NK-92 treated with Interleukin-12 subunit alpha and Interleukin-12 subunit beta, amount 100 ng/mL, for 24 hours (cell line): Measurements from ENCODE around the gene UPK3A.

Experiments
- DNase-seq: peaks from one replicate; lab custom pipeline; 2025; lab: John Stamatoyannopoulos, UW

UPK3A gene

DNA sequence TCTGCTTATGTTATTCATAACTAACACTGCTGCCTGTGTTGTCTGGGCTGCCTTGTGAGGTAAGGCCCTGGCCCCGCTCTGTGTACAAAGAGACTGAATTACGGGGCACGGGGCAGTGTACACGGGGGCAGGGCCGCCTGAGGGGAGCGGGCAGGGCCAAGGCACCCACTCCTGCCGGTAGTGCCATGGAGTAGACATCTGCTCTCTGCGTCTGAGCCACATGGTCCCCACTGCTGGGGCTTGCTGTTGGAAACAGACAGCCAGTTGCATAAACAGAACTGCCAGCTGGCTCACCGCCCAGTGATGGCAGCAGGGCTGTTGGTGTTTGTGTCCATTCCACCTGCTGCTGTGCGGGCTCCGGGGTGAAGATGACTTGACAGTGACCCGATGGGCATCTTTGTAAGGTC, 44.8 kb downstream of the UPK3A start:
- DNase-seq: no peak

DNA sequence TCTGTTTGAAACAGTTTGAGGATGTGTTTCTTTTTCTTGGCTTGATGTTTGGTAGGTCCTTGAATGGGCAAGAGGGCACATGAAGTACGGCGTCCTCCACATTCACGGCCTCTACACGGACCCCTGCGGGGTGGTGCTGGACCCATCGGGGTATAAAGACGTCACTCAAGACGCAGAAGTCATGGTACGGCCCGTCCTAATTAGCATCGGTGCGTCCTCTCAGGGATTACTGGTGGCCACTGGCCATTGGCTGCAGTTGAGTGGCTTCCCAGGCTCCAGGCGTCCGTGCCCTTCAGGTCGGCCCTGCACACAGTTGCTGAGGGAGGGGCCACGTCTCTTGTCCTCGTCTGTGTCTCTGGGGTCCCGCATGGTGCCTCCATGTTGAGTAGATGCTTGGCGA, 45.8 kb downstream of the UPK3A start:
- DNase-seq: no peak

DNA sequence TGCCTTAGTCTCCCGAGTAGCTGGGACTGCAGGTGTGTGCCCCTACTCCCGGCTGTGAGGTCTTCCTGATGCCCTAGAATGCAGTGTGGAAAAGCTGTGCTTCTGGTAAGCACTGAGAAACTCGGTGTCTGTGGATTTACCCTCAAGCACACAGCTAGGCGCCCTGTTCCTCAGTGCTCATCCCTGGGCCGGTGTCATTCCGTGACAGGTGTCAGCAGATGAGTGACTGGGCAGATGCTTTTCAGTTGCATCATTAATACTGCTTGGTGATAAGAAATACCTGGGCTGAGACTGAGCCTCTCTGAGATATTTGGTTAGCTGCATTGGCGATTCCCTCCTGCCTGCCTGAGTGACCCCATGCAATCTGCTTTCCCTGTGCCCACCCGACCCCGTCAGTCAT, 46.7 kb downstream of the UPK3A start:
- DNase-seq: no peak

DNA sequence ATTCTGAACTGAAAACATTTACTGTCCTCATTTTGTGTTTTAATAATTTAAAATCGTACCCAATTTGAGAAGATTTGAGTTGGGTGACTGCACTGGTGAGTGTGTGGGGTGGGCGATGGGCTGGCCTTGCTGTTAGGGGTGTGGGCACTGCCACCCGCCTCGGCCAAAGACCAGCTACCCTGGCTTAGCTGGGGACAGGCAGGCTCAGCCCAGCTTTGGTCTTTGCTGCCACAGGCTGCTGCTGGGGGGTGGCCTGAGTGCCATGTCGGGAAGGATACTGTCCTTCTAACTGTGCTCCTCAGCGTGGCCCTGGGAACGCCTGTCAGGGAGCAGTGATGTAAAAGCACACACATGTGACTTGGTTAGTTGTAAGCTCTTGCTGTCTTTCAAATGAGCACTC, 47.3 kb downstream of the UPK3A start:
- DNase-seq: no peak

DNA sequence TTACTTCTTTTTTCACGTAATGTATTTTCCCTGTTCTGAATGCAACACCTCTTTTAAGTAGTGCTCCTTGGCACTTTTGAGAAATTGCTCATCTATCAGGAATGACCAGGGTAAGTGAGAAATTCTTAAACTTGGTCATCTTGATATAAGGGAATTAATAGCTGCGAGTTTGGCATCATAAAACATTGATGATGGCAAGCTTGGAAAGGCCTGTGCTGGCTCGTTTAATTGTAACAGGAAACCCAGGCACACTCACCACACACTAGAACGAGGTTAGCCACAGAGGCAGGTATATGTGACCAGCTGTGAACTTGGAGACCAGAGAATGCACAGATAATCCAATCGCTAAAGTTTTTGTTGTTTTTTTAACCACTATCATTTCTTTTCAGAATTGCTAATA, 49.3 kb downstream of the UPK3A start:
- DNase-seq: no peak

DNA sequence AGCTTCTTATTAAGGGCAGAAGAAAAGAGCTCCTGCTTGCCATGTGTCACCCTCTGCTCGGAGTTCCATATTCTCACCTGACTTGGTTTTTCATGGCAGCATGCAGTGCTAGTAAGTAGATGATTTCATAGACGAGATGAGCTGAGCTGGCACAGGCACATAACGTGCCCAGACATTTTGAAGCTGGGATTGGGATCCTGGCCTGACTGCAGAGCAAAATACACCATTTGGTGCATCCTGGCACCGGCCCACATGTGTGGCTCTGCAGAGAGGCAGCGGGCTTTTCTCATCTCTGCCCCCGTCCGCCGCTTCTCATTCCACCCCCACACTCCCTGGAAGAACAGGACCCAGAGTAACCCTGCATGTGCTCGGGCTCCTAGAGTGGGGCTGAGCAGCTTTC, 49.8 kb downstream of the UPK3A start:
- no peak for DNase-seq

DNA sequence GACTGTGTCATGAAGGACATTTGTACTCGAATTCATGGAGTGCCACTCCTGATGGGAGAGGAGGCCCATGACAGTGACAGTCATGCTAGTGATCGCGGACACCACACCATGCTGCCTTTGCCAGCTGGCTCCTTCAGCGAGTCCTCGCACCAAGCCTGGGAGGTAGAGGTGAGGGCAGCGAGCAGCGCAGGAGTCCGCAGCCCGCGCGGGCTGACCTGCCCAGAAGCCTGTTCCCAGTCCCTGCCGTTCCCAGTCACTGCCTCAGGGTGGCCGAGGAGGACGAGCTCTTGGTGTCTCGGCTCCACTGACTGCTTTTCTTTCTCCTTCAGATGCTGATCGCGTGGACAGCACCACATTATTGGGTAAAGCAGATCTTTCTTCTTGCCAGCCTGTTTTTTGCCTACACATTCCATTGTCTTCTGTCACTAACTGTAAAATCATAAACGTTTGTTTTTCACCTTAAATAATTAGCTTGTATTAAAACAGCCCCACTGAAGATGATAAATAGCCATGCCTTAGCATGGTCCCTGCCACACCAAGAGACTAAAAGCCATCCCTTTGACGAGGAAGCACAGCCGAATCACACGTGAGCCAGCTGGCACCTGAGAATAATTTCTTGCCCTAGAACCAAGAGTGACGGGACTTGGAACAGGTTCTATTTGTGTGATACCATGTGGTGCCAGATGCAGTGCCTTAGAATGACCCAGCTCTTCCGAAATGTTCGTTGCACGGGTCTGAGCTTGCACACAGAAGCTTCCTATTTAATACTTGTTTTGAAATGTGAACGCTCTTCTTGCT, 50.5 kb downstream of the UPK3A start:
- DNase-seq: no peak

DNA sequence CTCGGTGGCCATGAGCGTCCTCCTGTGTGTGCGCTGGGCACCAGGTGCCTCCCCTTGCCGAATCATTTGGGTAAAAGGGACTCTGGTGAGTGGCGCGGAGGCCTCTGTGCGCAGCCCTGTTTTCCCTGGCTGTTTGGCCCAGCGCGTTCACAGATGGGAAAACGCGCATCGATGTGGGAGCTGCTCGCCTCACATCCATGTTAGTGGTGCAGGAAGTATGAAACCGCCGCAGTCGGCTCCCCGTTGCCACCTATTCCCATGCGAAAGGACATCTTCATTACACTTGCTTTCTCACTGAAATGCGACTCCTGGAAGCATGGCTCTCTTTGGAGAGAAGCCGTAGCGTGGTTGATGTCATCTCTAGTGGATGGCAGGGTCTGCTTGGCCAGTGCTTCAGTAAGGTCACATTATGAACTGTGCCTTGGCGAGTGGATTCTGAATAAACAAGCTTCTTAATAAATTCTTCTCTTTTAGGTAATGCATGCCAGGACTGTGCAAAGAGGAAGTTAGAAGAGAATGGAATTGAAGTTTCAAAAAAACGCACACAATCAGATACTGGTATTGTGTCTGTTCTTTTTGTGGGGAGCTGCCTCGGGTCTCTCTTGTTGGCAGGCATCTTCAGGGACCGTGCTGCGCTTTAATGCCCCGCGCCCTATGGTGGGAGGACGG, 51.2 kb downstream of the UPK3A start:
- no peak for DNase-seq

DNA sequence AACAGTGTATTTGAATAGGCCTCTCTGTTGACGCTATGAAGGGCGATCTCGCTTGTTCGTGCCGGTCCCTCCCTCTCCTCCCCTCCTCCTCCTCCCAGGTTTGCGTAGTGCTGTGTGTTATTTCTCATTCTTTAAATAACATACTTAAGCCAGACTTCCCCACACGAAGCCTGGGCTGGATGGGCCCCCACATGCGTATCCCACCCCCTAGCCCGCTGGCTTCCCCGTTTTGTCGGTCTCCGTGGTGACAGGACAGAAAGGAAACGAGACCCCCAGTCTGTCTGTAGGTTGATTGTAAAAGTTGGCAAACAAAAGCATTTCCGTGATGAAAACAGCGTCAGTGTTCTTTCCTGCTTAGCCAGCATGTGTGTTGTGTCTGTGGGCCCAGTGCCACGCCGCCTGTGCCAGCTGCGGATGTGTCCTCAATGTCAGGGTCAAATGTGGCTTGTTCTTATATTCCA, 52.3 kb downstream of the UPK3A start:
- DNase-seq: no peak

DNA sequence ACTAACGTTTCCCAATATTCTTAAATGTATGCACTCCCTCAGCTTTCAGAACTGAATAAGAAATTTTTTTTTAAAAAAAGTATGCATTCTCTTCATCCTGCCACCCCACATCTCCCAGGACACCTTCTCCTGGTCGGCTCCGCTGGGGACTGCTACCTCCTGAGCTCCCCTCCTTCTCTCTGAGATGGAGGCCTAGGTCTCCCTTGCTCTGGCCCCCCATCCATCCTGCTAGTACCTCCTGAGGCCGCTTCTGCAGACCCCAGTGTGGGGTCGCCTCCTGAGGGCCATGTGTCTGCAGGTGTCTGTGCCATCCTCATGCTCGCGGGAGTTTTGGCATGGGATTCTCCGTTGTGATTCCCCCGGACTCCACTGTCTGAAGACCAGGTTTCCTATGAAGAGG, 52.8 kb downstream of the UPK3A start:
- DNase-seq: no peak

DNA sequence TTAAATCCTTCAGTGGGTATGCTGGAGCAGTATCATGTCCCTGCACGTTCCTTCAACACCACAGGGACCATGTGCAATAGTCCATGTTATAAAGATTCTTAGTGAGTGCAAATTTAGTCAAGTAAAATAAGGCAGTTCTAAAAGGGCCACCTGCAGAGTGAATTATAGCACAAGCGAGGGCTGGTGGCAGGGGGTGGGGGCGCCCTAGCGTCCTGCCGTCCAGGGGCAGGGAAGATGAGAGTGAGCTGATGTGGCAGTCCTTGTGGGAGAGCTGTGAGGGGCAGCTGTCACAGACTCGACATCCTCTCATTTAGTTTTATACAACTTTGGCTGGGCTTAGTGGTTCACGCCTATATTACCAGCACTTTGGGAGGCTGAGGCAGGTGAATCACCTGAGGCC, 54.0 kb downstream of the UPK3A start:
- no peak for DNase-seq

DNA sequence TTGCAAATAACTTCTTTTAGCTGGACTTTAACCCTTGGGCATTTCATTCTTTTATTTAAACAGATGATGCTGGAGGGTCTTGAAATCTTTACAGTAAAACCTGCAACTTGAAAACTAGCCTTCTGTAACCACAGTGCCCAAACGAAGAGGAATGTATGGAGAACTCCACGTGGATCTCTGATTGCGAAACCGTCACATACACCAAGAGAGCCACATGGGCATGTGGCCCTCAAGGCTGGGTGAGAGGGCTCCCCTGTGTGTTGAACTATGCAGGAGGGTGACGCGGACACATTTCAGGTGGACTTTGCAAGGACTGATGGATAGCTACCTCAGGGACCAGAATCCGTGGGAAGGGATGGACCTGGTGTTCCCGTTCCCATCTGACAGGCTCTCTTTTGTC, 55.6 kb downstream of the UPK3A start:
- DNase-seq: no peak

DNA sequence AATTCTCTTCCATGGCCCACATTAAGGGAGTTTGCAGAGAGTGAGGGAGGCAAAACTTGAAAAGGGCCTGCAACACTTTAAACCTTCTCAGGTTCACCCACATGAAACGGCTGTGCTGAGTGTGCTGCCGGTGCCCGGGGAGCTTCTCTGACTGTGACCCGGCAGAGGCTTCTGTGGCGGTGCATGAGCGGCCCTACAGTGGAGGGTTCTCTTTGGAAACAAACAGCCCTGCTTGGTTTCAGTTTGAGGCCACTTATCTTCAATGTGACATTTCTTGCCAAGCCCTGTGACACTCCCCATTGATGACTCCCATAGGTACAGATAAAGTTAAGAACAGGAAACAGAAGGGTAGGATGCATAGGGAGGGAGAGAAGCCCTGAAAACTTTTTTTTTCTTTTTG, 56.7 kb downstream of the UPK3A start:
- no peak for DNase-seq

DNA sequence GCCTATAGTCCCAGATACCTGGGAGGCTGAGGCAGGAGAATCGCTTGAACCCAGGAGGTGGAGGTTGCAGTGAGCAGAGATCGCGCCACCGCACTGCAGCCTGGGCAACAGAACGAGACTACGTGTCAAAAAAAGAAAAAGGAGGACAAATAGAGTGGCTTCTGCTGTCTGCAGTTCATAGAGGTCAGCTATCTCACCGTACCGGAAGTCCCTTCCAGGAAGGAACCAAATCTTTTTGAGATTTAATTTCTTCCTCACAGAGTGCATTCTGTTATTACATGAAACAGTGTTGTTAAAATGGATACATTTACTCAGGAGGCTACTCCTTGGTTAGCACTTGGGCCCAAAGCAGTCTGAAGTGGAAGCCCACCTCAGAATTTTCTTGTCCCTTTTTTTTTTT, 58.4 kb downstream of the UPK3A start:
- no peak for DNase-seq

DNA sequence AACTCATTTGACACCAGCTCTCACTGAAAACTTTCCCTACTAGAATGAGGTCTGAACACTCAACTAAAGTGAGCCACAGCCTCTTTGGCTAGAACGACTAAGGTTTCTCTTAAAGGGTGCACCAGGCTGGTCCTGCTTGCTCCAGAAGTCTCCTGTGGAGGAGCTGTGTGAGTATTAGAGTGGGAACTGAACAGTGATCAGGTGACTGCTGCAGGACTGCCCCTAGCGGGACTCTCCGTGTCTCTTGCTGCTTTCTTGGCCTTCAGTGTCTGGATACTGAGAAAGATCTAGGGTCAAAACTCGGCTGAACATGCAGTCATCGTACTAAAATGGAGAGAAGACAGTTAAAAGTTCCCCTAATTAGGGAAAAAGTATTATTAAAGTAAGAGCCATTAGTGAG, 59.6 kb downstream of the UPK3A start:
- DNase-seq: no peak
